ENCODE measurements around the gene ADK.

DNA sequence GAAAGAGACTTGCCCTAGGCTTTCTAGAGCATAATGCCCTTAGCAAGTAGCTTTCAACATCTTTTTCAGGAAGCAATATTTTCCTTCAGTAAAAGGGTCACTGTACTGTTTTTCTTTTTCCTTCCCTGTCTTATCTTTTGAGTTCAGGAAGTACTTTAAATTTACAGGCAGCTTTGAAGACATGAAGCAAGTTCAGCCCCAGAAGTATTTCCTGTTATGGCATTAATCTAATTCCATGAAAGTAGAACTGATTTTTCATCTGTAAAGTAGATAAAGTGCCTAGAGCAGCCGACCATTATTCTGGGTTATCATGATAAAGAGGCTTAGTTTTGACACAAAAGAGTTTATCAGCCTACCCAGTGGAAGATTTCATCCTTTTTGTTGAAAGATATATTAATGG is 288.2 kb downstream of the ADK start:
- TF ChIP-seq, protein P1, sequence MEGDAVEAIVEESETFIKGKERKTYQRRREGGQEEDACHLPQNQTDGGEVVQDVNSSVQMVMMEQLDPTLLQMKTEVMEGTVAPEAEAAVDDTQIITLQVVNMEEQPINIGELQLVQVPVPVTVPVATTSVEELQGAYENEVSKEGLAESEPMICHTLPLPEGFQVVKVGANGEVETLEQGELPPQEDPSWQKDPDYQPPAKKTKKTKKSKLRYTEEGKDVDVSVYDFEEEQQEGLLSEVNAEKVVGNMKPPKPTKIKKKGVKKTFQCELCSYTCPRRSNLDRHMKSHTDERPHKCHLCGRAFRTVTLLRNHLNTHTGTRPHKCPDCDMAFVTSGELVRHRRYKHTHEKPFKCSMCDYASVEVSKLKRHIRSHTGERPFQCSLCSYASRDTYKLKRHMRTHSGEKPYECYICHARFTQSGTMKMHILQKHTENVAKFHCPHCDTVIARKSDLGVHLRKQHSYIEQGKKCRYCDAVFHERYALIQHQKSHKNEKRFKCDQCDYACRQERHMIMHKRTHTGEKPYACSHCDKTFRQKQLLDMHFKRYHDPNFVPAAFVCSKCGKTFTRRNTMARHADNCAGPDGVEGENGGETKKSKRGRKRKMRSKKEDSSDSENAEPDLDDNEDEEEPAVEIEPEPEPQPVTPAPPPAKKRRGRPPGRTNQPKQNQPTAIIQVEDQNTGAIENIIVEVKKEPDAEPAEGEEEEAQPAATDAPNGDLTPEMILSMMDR (conservative IDR thresholded peaks at IDR 0.05; ENCODE audit: low read depth in 2 of 2) = no peak
- TF ChIP-seq CREB1 (CRISPR knock-in tag; IDR thresholded peaks at IDR 0.05; ENCODE audit: low read depth) (no peak), NANOG (IDR thresholded peaks at IDR 0.05; ENCODE audit: borderline replicate concordance) (no peak), POLR2AphosphoS5 (IDR thresholded peaks at IDR 0.05; ENCODE audit: low read depth) (no peak), EZH2 (IDR thresholded peaks at IDR 0.05; ENCODE audit: low read depth, unreplicated experiment) (no peak), EZH2phosphoT487 (IDR thresholded peaks at IDR 0.05; ENCODE audit: unreplicated experiment) (no peak)
- TF ChIP-seq, protein P2, sequence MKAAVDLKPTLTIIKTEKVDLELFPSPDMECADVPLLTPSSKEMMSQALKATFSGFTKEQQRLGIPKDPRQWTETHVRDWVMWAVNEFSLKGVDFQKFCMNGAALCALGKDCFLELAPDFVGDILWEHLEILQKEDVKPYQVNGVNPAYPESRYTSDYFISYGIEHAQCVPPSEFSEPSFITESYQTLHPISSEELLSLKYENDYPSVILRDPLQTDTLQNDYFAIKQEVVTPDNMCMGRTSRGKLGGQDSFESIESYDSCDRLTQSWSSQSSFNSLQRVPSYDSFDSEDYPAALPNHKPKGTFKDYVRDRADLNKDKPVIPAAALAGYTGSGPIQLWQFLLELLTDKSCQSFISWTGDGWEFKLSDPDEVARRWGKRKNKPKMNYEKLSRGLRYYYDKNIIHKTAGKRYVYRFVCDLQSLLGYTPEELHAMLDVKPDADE (IDR thresholded peaks at IDR 0.05) = no peak
